Ishikawa (cell line): Measurements from ENCODE around the gene TBCD.

Source experiments
- CEBPB ChIP-seq: IDR thresholded peaks from 2 replicates; pipeline ENCODE4 v1.6.1; 2012
- CREB1 ChIP-seq: IDR thresholded peaks from 2 replicates; pipeline ENCODE4 v1.6.1; 2012; ENCODE audit warnings: low read depth
- EGR1 ChIP-seq: IDR thresholded peaks from 2 replicates; pipeline ENCODE4 v1.6.1; 2012
- EP300 ChIP-seq: IDR thresholded peaks from 2 replicates; pipeline ENCODE4 v1.6.1; 2012; ENCODE audit warnings: borderline replicate concordance
- FOXM1 ChIP-seq: IDR thresholded peaks from 2 replicates; pipeline ENCODE4 v1.6.1; 2012; ENCODE audit warnings: low read depth, borderline replicate concordance
- MAX ChIP-seq: IDR thresholded peaks from 2 replicates; pipeline ENCODE4 v1.6.1; 2012
- NFIC ChIP-seq: IDR thresholded peaks from 2 replicates; pipeline ENCODE4 v1.6.1; 2012
- RAD21 ChIP-seq: IDR thresholded peaks from 2 replicates; pipeline ENCODE4 v1.6.1; 2012; ENCODE audit warnings: low read depth
- REST ChIP-seq: IDR thresholded peaks from 2 replicates; pipeline ENCODE4 v1.6.1; 2012; ENCODE audit warnings: low read depth, mild to moderate bottlenecking
- TAF1 ChIP-seq: IDR thresholded peaks from 2 replicates; pipeline ENCODE4 v1.6.1; 2012; ENCODE audit warnings: low read depth, mild to moderate bottlenecking
- TCF12 ChIP-seq: IDR thresholded peaks from 2 replicates; pipeline ENCODE4 v1.6.1; 2012; ENCODE audit warnings: low read depth
- TEAD4 ChIP-seq: IDR thresholded peaks from 2 replicates; pipeline ENCODE4 v1.6.1; 2012
- USF1 ChIP-seq: IDR thresholded peaks from 2 replicates; pipeline ENCODE4 v1.6.1; 2012
- YY1 ChIP-seq: IDR thresholded peaks from 2 replicates; pipeline ENCODE4 v1.6.1; 2012; ENCODE audit warnings: low read depth
- ZBTB7A ChIP-seq: IDR thresholded peaks from 2 replicates; pipeline ENCODE4 v1.6.1; 2012; ENCODE audit warnings: low read depth

Gene TBCD

GRCh38 chr17:82872591-82873520 lies 121.0 kb downstream of the TBCD start:
- no peak for TF ChIP-seq RAD21
- TF ChIP-seq YY1: no peak
- TF ChIP-seq MAX: no peak
- no peak for TF ChIP-seq EP300
- no peak for TF ChIP-seq CREB1
- no peak for TF ChIP-seq TCF12
- no peak for TF ChIP-seq ZBTB7A
- no peak for TF ChIP-seq EGR1
- no peak for TF ChIP-seq USF1
- TF ChIP-seq REST: no peak
- TF ChIP-seq NFIC: no peak
- no peak for TF ChIP-seq CEBPB
- TF ChIP-seq FOXM1: no peak
- TF ChIP-seq TEAD4: no peak
- TF ChIP-seq TAF1: no peak

- TF ChIP-seq TEAD4 (no peak), NFIC (no peak), FOXM1 (no peak), ZBTB7A (no peak), REST (no peak), CEBPB (no peak), TAF1 (no peak)
Measured at GRCh38 chr17:82873521-82873920, 121.7 kb downstream of the TBCD start.

GRCh38 chr17:82874011-82874835 lies 122.4 kb downstream of the TBCD start:
- TF ChIP-seq TAF1: no peak
- no peak for TF ChIP-seq MAX
- no peak for TF ChIP-seq FOXM1
- TF ChIP-seq TCF12: no peak
- TF ChIP-seq EP300: no peak
- no peak for TF ChIP-seq CREB1
- no peak for TF ChIP-seq USF1
- TF ChIP-seq YY1: no peak
- no peak for TF ChIP-seq EGR1
- no peak for TF ChIP-seq RAD21
- TF ChIP-seq REST: no peak
- no peak for TF ChIP-seq ZBTB7A

GRCh38 chr17:82875407-82875856 lies 123.6 kb downstream of the TBCD start:
- TF ChIP-seq TAF1 (no peak), REST (no peak), TCF12 (no peak), MAX (no peak), RAD21 (no peak), TEAD4 (no peak)
